Measurements from ENCODE around the gene ISYNA1.
A peak's percentile ranks its signal among the peaks of the same experiment; 100 is the strongest.

The ISYNA1 gene

DNA sequence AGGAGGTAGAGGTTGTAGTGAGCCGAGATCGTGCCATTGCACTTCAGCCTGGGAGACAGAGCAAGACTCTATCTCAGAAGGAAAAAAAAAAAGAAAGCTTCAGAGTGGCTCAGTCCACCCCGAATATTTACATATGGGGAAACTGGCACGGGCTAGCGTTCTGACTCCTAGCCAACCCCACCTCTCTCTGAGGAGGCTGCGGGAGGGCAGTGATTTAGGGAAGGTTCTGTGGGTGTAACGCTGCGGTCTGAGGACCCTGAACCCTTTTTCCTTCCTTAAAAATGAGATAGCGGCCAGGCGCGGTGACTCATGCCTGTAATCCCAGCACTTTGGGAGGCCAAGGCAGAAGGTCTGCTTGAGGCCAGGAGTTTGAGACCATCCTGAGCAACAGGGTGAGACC lies 45.5 kb downstream of the ISYNA1 start:
- no peak for DNase-seq (ENCODE audit: low read depth)

DNA sequence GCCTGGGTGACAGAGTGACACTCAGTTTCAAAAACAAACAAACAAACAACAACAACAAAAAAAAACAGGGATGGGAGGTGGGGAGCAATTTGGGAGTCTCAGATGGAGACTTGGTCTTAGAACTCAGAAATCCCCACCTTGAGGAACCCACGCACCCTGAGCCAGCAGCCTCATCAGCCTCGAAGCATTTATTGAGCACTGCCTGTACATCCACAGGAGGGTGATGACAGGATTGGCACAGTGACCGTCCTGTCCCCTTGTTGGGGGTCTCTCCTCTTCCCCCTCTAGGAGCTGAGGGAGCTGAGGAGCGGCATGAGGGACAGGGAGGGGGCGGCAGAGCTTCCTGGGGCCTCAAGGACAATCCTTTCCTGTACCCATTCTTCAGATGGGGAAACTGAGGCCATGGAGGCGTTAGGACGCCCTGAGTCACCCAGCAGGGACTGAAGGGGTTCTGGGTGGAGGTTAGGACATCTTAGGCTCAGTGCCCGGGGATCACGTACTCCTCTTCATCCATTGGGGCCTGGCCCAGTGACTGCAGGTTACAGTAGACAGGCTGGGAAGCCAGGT lies 46.3 kb downstream of the ISYNA1 start:
- no peak for DNase-seq (ENCODE audit: low read depth)

GRCh38 chr19:18390065-18390907 lies 47.6 kb downstream of the ISYNA1 start:
- no peak for DNase-seq (ENCODE audit: low read depth)

DNA sequence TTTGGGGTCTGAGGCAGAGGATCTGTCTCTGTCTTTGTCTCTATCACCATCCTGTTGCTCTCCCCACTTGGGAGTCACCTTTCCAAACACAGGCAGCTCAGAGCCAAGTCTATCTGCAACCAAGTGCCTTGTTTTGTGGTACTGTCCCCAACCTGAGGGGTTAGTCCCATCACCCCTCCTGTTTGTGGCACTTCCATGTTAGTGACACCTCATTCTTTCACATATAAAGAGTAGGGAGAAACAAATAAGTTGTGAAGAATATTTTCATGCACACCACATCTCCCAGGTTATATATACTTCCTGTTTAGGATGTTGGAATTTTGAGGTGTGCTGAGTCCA lies 48.2 kb downstream of the ISYNA1 start:
- DNase-seq (ENCODE audit: low read depth), result no peak

DNA sequence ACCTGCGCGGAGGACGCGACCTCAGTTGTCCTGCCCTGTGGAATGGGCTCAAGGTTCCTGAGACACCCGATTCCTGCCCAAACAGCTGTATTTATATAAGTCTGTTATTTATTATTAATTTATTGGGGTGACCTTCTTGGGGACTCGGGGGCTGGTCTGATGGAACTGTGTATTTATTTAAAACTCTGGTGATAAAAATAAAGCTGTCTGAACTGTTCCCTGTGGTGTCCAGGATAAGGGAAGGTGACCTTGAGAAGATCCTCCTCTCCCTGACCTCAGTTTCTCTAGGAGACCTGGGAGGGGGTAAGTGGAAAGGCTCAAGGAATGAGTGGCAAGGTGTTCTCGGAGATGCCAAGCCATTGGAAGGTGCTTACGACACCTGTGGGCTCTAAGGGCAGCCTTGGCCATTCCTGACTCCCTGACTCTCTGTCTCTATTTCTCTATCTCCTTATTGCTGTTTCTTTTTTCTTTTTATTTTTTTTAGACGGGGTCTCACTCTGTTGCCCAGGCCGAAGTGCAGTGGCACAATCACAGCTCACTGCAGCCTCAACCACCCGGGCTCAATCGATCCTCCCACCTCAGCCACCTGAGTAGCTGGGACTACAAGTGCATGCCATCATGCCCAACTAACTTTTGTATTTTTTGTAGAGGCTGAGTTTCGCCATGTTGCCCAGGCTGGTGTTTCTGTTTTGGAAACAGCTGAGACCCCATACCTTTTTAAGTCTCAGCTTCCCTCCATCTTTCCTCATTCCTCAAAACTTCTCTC lies 48.8 kb downstream of the ISYNA1 start:
- no peak for DNase-seq (ENCODE audit: low read depth)

DNA sequence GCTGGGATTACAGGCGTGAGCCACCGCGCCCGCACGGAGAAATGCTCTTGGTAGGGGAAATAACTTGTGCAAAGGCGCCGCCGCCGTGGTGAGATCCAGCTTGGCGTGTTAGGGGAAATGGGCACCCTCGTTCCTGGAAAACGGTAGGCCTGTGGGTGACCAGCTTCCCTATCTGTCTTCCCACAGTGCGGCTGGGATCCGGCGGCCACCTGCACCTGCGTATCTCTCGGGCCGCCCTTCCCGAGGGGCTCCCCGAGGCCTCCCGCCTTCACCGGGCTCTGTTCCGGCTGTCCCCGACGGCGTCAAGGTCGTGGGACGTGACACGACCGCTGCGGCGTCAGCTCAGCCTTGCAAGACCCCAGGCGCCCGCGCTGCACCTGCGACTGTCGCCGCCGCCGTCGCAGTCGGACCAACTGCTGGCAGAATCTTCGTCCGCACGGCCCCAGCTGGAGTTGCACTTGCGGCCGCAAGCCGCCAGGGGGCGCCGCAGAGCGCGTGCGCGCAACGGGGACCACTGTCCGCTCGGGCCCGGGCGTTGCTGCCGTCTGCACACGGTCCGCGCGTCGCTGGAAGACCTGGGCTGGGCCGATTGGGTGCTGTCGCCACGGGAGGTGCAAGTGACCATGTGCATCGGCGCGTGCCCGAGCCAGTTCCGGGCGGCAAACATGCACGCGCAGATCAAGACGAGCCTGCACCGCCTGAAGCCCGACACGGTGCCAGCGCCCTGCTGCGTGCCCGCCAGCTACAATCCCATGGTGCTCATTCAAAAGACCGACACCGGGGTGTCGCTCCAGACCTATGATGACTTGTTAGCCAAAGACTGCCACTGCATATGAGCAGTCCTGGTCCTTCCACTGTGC lies 49.6 kb downstream of the ISYNA1 start:
- DNase-seq (ENCODE audit: low read depth), result peak; percentile 74

DNA sequence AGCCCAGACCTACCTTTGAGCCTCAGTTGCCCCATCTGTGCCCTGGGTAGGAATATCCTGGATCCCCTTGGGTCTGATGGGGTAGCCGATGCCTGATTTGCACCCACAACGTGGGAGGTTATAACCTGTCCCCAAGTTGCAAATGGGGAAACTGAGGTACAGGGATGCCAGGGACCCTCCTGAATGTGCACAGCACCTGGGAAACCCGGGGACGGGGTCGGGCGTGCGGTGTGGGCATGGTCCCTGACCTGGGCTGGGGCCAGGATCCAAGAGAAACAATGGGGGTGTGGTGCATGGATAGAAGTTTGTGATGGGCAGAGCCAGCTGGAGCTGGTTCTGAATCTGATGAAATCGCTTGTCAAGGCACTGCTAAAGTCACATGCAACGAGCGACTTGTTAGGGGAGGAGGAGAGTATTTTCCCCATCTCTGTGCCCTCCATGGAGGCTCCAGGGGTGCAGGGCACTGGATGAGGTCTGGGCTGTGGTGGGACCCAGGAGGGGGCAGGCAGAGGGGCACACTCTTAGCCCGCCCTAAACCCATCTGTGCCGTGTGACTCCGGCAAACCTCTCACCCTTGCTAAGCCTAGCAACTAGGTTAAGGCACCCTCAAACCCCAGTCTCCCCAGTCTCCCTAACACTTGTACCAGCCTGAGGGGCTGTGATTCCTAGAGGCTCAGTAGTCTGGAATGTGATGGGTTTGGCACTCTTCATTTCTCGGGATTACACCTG lies 51.2 kb downstream of the ISYNA1 start:
- DNase-seq (ENCODE audit: low read depth), result no peak

GRCh38 chr19:18385675-18386542 lies 52.0 kb downstream of the ISYNA1 start, which contains the start of gene GDF15:
Gene GDF15, plus strand, starts transcription at chr19:18386158. Its CDS starts 32 bp downstream, at chr19:18386190.
- peak; percentile 46 for DNase-seq (ENCODE audit: low read depth)

DNA sequence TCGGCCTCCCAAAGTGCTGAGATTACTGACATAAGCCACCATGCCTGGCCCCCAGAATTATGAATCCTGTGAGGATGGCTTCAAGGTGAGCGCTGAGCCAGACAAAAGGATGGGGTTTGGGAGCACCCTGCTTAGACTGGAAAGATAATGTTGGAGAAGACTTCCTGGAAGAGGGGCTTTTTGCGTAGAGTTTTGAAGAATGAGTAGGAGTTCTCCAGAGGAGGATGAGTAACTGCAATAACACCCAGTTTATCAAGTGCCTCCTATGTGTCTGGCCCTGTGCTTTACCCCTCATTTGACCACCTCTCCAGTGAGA lies 52.6 kb downstream of the ISYNA1 start:
- DNase-seq (ENCODE audit: low read depth), result peak; percentile 18

- DNase-seq (ENCODE audit: low read depth), result no peak
Observed at GRCh38 chr19:18384775-18385174, 53.2 kb downstream of the ISYNA1 start.
